Measurements from ENCODE around the gene PLAAT3. TPM values are rescaled to one million over a fixed set of nuclear protein-coding genes. Genes with fewer than 3 reads are reported as not detected.
A peak's percentile ranks its signal among the peaks of the same experiment; 100 is the strongest.
"Not testable (repeated sequence)": the region's sequence is repeated elsewhere in the genome, so short reads cannot be mapped to it uniquely, and the experiment has no call there.

Gene PLAAT3
- total RNA-seq, 4 donors from 2014 or later, result 45.9 to 69.1 (median 53.2) TPM

DNA sequence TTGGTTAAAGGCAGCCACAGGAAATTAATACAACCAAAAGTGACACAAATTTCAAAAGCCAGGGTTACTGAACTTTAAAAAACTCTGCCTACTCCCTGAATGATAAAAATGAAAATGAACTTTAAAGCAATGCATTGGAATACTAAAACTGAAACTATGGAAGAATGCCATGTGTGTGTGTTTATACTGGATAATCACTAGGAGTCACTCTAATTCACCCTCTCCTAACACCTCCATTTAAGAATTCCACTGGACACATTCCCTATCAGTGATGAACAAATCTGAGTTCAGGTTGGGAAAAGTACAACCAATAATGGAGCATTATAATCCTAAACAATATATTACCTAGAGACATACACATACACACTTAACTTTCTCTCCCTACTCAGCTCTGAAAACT is 27.5 kb upstream of the PLAAT3 start:
- Histone ChIP-seq H3K36me3 (peaks cover 0 to 80% of the 10 kb centered on the region in 2 donors), H3K27me3 (no peaks in the 10 kb centered on the region), H3K9me3 (no peaks in the 10 kb centered on the region), H3K4me3 (no peak overlapping the region), H3K27ac (peak overlapping the region in 2 of 4 donors; percentile 18 to 41), H3K4me1 (peaks cover 0 to 13% (median 0%) of the 10 kb centered on the region in 3 donors)
- TF ChIP-seq, protein P1, sequence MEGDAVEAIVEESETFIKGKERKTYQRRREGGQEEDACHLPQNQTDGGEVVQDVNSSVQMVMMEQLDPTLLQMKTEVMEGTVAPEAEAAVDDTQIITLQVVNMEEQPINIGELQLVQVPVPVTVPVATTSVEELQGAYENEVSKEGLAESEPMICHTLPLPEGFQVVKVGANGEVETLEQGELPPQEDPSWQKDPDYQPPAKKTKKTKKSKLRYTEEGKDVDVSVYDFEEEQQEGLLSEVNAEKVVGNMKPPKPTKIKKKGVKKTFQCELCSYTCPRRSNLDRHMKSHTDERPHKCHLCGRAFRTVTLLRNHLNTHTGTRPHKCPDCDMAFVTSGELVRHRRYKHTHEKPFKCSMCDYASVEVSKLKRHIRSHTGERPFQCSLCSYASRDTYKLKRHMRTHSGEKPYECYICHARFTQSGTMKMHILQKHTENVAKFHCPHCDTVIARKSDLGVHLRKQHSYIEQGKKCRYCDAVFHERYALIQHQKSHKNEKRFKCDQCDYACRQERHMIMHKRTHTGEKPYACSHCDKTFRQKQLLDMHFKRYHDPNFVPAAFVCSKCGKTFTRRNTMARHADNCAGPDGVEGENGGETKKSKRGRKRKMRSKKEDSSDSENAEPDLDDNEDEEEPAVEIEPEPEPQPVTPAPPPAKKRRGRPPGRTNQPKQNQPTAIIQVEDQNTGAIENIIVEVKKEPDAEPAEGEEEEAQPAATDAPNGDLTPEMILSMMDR (IDR thresholded peaks at IDR 0.05), result peak in 1 of 4 experiments; percentile 20
- TF ChIP-seq POLR2AphosphoS5 (IDR thresholded peaks at IDR 0.05) (no peak), POLR2A (IDR thresholded peaks at IDR 0.05) (no peak)
- no peak for ATAC-seq

DNA sequence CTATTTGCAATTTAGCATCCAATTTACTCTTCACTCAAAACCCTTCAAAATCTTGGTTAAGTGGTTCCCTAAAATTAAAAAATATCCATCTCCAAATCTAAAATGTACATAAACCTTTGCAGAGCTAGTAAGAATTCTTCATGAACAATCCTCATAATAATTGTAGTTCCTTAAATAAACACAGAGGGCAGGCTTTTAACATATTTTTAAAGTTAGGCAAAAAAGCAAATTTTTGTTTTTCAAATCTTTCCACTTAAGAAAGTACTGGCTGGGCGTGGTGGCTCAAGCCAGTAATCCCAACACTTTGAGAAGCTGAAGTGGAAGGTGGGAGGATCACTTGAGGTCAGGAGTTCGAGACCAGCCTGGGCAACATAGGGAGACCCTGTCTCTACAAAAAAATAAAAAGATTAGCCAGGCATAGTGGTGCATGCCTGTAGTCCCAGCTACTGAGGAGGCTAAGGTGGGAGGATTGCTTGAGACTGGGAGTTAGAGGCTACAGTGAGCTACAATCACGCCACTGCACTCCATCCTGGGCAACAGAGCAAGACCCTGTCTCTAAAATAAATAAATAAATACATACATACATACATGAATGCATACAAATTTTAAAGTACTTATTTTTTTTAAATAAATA is 25.1 kb upstream of the PLAAT3 start:
- Histone ChIP-seq H3K27me3 (no peaks in the 10 kb centered on the region), H3K27ac (peak overlapping the region in 1 of 4 donors; percentile 49), H3K4me3 (no peak overlapping the region), H3K9me3 (no peaks in the 10 kb centered on the region), H3K4me1 (peaks cover 0 to 26% (median 0%) of the 10 kb centered on the region in 3 donors), H3K36me3 (peaks cover 0 to 79% of the 10 kb centered on the region in 2 donors)
- 66 to 70% methylated on average over 2 to 3 of the region's 3 CpGs for WGBS, 2 donors (ENCODE audit: low coverage in 1 of 2)
- TF ChIP-seq, protein P1 (IDR thresholded peaks at IDR 0.05), result peak; percentile 25 to 54 (median 46)
- no peak for TF ChIP-seq POLR2A (IDR thresholded peaks at IDR 0.05)
- ATAC-seq, result peak; percentile 46

DNA sequence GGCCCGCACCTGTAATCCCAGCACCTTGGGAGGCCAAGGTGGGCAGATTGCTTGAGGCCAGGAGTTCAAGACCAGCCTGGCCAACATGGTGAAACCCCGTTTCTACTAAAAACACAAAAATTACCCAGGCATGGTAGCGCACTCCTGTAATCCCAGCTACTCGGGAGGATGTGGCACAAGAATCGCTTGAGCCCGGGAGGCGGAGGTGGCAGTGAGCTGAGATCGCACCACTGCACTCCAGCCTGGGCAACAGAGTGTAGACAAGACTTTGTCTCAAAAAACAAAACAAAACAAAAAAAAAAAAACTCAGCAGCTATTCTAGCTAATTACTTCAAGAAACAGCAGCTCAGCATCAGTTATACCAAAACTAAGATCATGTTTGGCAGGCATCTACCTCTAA is 24.2 kb upstream of the PLAAT3 start:
- not testable (repeated sequence) for H3K4me3 ChIP-seq, H3K9me3 ChIP-seq, H3K27me3 ChIP-seq, ATAC-seq, H3K27ac ChIP-seq
- WGBS, 2 donors (ENCODE audit: low coverage in 1 of 2), result no CpG with 5 or more reads among the region's 8 CpGs
- Histone ChIP-seq H3K4me1 (peaks cover 0 to 27% (median 0%) of the 10 kb centered on the region in 3 donors), H3K36me3 (peaks cover 0 to 79% of the 10 kb centered on the region in 2 donors)

DNA sequence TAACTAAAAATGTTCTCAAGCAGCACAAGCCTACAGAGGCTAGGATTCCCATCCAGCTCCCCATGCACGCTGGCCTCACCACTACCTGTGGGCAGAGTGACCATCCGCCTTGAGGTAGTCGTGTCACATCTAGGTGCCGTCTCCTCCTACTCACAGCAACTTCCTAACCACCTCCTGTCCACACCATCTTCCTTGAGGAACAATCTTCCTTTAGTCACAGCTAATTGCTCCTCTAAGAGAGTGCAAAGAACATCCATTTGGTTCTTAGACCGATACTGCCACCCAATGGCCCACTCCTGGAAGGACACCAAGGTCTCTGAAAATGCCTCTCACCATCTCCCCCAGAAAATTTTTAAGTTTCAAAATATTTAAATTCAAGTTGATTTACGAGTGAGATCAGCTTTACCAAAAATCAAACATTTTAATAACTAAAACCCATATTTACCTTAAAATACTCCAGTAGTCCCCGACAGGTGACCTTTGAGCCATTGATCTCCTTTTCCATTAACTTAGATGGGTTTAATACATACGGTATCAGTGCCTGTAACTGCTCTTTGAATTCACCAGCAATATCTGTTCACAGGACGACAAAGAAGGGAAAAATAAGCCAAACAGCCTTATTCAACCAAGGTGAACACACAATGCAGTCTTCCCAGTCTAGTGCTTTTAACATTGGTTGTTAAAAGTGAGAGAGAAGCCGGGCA is 21.7 kb upstream of the PLAAT3 start:
- Histone ChIP-seq H3K4me1 (peaks cover 0 to 28% (median 0%) of the 10 kb centered on the region in 3 donors), H3K27me3 (no peaks in the 10 kb centered on the region), H3K27ac (peak overlapping the region in 2 of 4 donors; percentile 0 to 55), H3K4me3 (no peak overlapping the region), H3K9me3 (no peaks in the 10 kb centered on the region), H3K36me3 (peaks cover 6 to 82% of the 10 kb centered on the region in 2 donors)
- WGBS, 2 donors (ENCODE audit: low coverage in 1 of 2), result 57 to 63% methylated on average over 9 to 10 of the region's 10 CpGs
- ATAC-seq, result peak; percentile 58
- TF ChIP-seq, protein P1 (IDR thresholded peaks at IDR 0.05), result peak; percentile 59 to 78 (median 76)
- TF ChIP-seq POLR2A (IDR thresholded peaks at IDR 0.05) (no peak), POLR2AphosphoS5 (IDR thresholded peaks at IDR 0.05) (no peak), EP300 (IDR thresholded peaks at IDR 0.05) (no peak)

DNA sequence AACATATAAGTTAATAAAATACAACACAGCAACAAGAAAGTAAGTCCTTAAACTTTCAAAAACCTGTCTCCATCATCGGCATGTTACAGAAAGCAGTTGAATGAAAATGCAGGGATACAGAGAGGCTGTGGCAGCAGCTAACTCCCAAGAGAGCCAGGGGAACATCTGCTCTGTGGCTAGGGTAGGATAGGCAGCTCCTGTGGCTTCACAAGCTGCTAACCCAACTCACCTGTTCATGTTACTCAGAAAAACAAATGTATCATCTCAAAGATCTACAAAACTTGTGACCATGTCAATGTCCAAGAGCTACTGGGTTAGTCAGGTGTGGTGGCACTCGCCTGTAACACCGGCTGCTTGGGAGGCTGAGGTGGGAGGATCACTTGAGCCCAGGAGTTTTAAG is 15.2 kb upstream of the PLAAT3 start:
- TF ChIP-seq, protein P1 (IDR thresholded peaks at IDR 0.05), result no peak
- no peak for TF ChIP-seq POLR2A (IDR thresholded peaks at IDR 0.05)
- H3K9me3 ChIP-seq, result no peaks in the 10 kb centered on the region
- H3K4me3 ChIP-seq, result no peak overlapping the region
- no peak for ATAC-seq
- peaks cover 7 to 66% of the 10 kb centered on the region in 2 donors for H3K36me3 ChIP-seq
- WGBS, 2 donors (ENCODE audit: low coverage in 1 of 2), result 89 to 100% methylated on average over 3 of the region's 3 CpGs
- H3K4me1 ChIP-seq, result peaks cover 0 to 11% (median 0%) of the 10 kb centered on the region in 3 donors
- no peaks in the 10 kb centered on the region for H3K27me3 ChIP-seq
- no peak overlapping the region for H3K27ac ChIP-seq
